GM10266 (cell line): ENCODE data around the gene LHPP.

Experiments used
- DNase-seq: peaks from one replicate; pipeline ENCODE4 v3.0.0; 2012; ENCODE audit errors: extremely low spot score
- TF ChIP-seq, protein P1 (sequence below): IDR thresholded peaks from 2 replicates; pipeline ENCODE4 v1.5.1; 2012; ENCODE audit warnings: mild to moderate bottlenecking, low read depth; ENCODE audit not compliant: control insufficient read depth, insufficient read depth; ENCODE audit errors: missing control alignments

The LHPP gene

DNA sequence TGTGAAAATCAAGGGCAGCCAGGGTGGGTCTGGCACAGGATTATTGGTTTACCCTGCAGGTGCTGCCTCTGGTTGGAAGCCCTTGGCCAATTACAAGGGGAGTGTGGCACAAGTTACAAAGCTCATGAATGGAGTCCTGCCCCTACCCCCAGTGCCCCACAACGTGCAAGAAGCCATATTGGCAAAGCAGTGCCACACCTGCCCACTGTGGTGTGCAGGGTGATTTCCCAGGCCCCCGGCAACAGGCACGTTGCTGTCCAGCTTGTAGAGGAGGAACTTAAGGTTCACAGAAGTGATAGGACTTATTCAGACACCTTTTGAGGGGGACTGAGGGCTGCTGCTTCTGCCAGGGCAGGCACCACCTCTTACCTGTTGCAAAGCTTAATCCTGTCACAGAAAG, 11.4 kb downstream of the LHPP start:
- DNase-seq = no peak
- TF ChIP-seq, protein P1, sequence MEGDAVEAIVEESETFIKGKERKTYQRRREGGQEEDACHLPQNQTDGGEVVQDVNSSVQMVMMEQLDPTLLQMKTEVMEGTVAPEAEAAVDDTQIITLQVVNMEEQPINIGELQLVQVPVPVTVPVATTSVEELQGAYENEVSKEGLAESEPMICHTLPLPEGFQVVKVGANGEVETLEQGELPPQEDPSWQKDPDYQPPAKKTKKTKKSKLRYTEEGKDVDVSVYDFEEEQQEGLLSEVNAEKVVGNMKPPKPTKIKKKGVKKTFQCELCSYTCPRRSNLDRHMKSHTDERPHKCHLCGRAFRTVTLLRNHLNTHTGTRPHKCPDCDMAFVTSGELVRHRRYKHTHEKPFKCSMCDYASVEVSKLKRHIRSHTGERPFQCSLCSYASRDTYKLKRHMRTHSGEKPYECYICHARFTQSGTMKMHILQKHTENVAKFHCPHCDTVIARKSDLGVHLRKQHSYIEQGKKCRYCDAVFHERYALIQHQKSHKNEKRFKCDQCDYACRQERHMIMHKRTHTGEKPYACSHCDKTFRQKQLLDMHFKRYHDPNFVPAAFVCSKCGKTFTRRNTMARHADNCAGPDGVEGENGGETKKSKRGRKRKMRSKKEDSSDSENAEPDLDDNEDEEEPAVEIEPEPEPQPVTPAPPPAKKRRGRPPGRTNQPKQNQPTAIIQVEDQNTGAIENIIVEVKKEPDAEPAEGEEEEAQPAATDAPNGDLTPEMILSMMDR = no peak

DNA sequence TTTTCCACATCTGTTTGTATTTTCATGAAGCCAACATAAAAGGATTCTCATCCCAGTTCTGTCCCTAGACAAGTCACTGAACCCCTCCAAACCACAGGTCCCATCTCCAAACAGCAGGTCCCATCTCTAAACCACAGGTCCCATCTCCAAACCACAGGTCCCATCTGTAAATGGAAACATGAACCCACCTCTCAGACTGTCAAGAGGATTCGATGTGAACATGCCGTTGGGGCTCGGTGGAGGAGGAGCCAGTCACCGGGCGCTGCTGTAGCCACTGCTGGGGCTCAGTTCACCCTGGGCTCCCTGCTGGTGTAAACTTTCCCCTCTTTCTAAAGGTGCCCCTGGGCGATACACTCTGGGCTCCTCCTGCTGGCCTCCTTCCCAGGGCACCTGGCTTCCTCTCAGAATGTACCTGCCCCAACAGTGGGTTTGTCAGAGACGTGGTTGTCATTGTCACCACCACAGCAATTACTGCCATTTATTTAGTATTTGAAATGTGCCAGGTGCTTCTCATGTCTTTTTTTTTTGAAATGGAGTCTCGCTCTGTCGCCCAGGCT, 13.0 kb downstream of the LHPP start:
- no peak for DNase-seq
- TF ChIP-seq, protein P1 = no peak

DNA sequence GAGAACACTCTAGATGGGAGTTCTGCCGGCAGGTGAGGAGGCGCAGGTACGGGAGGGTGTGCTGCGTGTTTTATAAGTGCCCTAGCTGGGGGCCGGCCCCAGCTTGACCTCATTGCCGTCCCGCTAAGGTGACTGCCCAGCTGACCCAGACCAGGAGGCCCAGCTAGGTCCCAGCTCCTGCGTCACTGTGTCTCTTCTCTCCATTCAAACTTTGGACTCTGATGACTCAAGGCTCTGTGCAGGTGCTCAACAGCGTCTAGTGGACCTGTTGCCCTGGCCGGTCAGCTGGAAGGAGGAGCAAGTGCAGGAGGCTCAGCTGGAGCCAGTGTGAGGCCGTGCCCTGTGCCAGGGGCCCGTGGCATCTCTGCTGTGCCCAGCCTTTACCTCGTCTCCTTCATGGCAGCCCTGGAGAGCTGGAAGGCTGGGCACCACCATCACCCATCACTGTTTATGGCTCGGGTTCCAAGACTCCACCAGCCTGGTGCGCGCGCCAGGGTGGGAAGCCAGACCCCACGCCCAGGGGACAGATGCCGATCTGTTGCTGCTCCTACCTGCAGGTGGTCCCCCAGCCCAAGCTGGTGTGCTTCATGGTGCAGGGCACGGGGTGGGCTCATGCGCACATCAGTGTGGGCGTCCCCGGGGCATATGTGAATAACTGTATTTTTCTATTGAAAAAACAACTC, 14.6 kb downstream of the LHPP start:
- no peak for DNase-seq
- TF ChIP-seq, protein P1 = no peak

DNA sequence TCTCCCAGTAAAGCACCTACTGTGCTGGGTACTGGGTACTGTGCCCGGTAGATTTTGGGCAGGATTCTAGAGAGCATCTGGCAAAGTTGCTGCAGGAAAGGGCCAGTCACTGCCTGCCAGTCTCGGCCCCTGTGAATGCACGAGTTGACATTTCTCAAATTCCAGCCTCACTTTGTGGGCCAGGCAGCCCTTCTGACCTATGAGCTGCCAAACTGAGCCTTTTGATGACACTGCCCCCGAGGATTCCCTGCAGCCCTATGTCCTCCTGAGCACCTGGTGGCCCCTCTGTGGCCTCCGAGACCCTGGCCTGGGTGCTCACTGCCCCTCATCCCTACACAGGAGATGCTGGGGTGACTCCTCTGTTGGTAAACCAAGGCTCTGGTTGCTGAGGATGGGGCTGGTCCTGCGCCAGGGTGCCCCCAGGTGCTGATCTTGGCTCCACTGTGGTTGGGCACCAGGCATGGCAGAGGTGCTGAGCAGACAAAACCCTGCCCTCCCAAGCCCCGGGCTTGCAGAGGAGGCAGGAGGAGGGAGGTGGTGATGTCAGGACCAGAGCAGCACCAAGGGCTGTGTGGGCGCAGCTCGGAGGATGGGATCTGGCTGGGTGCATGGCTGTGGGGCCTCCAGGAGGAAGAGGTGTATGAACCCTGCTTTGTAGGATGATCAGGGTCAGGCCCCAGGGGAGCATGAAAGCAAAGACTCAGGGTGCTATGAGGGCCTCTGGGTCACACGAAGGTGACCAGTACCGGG, 16.2 kb downstream of the LHPP start:
- DNase-seq = no peak
- TF ChIP-seq, protein P1 = no peak

DNA sequence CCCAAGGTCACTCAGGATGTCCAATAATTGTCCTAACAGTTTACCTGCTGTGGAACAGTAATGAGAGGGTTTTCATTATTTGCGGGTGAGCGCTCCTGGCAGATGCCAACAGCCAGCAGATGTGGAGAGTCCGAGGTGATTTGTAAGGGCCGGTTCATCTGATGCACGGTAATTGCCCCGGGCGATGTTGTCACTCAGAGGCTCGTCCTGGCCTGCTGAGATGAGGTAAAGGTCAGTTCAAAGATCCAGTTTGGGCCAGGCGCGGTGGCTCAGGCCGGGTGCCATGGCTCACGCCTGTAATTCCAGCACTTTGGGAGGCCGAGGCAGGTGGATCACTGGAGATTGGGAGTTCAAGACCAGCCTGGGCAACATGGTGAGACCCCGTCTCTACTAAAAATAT, 16.9 kb downstream of the LHPP start:
- TF ChIP-seq, protein P1 = no peak
- no peak for DNase-seq

DNA sequence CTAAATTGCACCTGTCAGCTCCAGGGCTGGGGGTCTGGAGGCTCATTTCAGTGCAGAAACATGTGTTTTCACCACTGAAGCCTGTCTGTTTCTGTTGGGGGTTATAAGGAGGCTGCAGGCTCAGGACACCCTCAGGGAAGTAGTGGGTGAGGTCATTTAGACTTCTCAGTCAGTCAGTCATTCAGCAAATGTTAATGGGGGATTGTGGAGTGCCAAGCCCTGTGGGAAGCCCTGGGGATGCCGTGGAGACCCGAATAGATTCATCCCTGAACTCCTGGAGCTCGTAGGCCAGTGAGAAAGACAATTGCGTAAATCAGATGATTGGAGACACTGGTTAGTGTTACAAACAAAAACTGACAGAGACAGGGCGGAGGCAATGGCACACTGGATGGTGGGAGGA, 19.2 kb downstream of the LHPP start:
- DNase-seq = no peak
- TF ChIP-seq, protein P1 = no peak

DNA sequence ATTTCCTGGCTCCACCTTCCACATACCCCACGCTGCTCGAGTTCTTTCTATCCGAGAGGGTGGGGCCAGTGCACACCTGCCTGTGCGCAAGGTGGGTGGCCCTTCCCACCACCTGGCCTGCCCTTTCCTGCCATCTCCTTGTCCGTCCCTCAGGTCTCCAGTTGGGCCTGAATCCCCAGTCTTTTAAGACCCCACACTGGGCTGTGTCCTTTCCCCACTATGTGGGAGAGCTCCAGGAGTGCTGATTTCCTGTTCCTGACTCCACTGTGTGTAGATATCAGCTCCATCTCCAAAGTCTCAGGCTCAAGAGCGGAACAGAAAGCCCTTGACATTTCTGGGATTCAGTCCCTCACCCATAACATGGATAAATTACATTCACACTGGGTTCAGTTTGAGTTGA, 20.1 kb downstream of the LHPP start:
- no peak for DNase-seq
- TF ChIP-seq, protein P1 = no peak
